ENCODE results near the gene SERINC5. TPM values are rescaled to one million over a fixed set of nuclear protein-coding genes. Genes with fewer than 3 reads are reported as not detected.

SERINC5 gene
- polyA plus RNA-seq, 1 experiment, result 11.0 TPM

- POLR2A ChIA-PET, result no interaction called here
- no peaks in the 10 kb centered on the region for H3K27me3 ChIP-seq (ENCODE audit: control insufficient read depth, insufficient read depth, low read length)
- TF ChIP-seq CTCF (IDR thresholded peaks at IDR 0.05; ENCODE audit: insufficient read depth, low read depth, low read length), result no peak
- CTCF ChIA-PET, result interaction anchor here (1.0 kb wide), 1 partner anchor 99 kb away, joined by 3 read pairs; no protein-coding TSS in a partner anchor
- no peaks in the 10 kb centered on the region for H3K36me3 ChIP-seq (ENCODE audit: control insufficient read depth, insufficient read depth, low read length)
- H3K4me3 ChIP-seq (ENCODE audit: low read depth, low read length), result no peak overlapping the region
- DNase-seq (ENCODE audit: low read depth), result no peak
Measured at GRCh38 chr5:80152778-80153177, 103.1 kb downstream of the SERINC5 start.

GRCh38 chr5:80151890-80152289 is 104.0 kb downstream of the SERINC5 start:
- no peak for DNase-seq (ENCODE audit: low read depth)
- Histone ChIP-seq H3K4me3 (ENCODE audit: low read depth, low read length) (no peak overlapping the region), H3K27me3 (ENCODE audit: control insufficient read depth, insufficient read depth, low read length) (no peaks in the 10 kb centered on the region), H3K36me3 (ENCODE audit: control insufficient read depth, insufficient read depth, low read length) (no peaks in the 10 kb centered on the region)
- CTCF ChIA-PET, result no interaction called here
- no peak for TF ChIP-seq CTCF (IDR thresholded peaks at IDR 0.05; ENCODE audit: insufficient read depth, low read depth, low read length)
- POLR2A ChIA-PET, result no interaction called here

GRCh38 chr5:80150731-80151130 is 105.1 kb downstream of the SERINC5 start:
- no peak for TF ChIP-seq CTCF (IDR thresholded peaks at IDR 0.05; ENCODE audit: insufficient read depth, low read depth, low read length)
- no peak overlapping the region for H3K4me3 ChIP-seq (ENCODE audit: low read depth, low read length)
- ChIA-PET CTCF (no interaction called here), POLR2A (no interaction called here)
- no peaks in the 10 kb centered on the region for H3K27me3 ChIP-seq (ENCODE audit: control insufficient read depth, insufficient read depth, low read length)
- no peaks in the 10 kb centered on the region; the same call in 1 of the 2 replicates for H3K36me3 ChIP-seq (ENCODE audit: control insufficient read depth, insufficient read depth, low read length)
- DNase-seq (ENCODE audit: low read depth), result no peak

GRCh38 chr5:80149161-80149609 is 106.7 kb downstream of the SERINC5 start:
- no peak for DNase-seq (ENCODE audit: low read depth)
- ChIA-PET CTCF (interaction anchor here (0.6 to 0.9 kb wide), 2 partner anchors 22 to 28 kb away, joined by 3 read pairs; no protein-coding TSS in a partner anchor), POLR2A (no interaction called here)
- no peak overlapping the region for H3K4me3 ChIP-seq (ENCODE audit: low read depth, low read length)
- no peak for TF ChIP-seq CTCF (IDR thresholded peaks at IDR 0.05; ENCODE audit: insufficient read depth, low read depth, low read length)
- H3K27me3 ChIP-seq (ENCODE audit: control insufficient read depth, insufficient read depth, low read length), result no peaks in the 10 kb centered on the region
- no peaks in the 10 kb centered on the region; the same call in 1 of the 2 replicates for H3K36me3 ChIP-seq (ENCODE audit: control insufficient read depth, insufficient read depth, low read length)

- no peak overlapping the region for H3K4me3 ChIP-seq (ENCODE audit: low read depth, low read length)
- ChIA-PET CTCF (no interaction called here), POLR2A (no interaction called here)
- DNase-seq (ENCODE audit: low read depth), result no peak
- TF ChIP-seq CTCF (IDR thresholded peaks at IDR 0.05; ENCODE audit: insufficient read depth, low read depth, low read length), result no peak
- no peaks in the 10 kb centered on the region for H3K27me3 ChIP-seq (ENCODE audit: control insufficient read depth, insufficient read depth, low read length)
- H3K36me3 ChIP-seq (ENCODE audit: control insufficient read depth, insufficient read depth, low read length), result peaks cover 2% of the 10 kb centered on the region; the same call in 1 of the 2 replicates
Measured at GRCh38 chr5:80147119-80147815, 108.6 kb downstream of the SERINC5 start.

Data from BJ (cell line).